ENCODE measurements around the gene DDX11. TPM values are rescaled to one million over a fixed set of nuclear protein-coding genes. Genes with fewer than 3 reads are reported as not detected.
"Not testable (repeated sequence)": the region's sequence is repeated elsewhere in the genome, so short reads cannot be mapped to it uniquely, and the experiment has no call there.

Gene DDX11
- total RNA-seq, 1 donor from 2014 or later = 24.5 TPM

- H3K4me1 ChIP-seq (ENCODE audit: control insufficient read depth in 3 of 3, insufficient read depth in 3 of 3, low read length in 3 of 3); H3K9me3 ChIP-seq (ENCODE audit: control insufficient read depth in 3 of 3, low read length in 3 of 3); H3K27ac ChIP-seq (ENCODE audit: low read depth, low read length); H3K4me3 ChIP-seq (ENCODE audit: low read length in 3 of 3); H3K27me3 ChIP-seq (ENCODE audit: control insufficient read depth in 3 of 3, insufficient read depth in 3 of 3, low read length in 3 of 3); H3K9ac ChIP-seq (ENCODE audit: low read depth in 1 of 3, low read length in 3 of 3): not testable (repeated sequence)
- H3K36me3 ChIP-seq (ENCODE audit: control insufficient read depth in 3 of 3, insufficient read depth in 3 of 3, low read length in 3 of 3) = peaks cover 0 to 11% (median 3%) of the 10 kb centered on the region in 3 donors
Observed at GRCh38 chr12:31104773-31105172, 31.1 kb downstream of the DDX11 start.

GRCh38 chr12:31105668-31106067 lies 32.0 kb downstream of the DDX11 start:
- H3K9ac ChIP-seq (ENCODE audit: low read depth in 1 of 3, low read length in 3 of 3) = no peak overlapping the region
- H3K9me3 ChIP-seq (ENCODE audit: control insufficient read depth in 3 of 3, low read length in 3 of 3) = no peaks in the 10 kb centered on the region
- H3K27ac ChIP-seq (ENCODE audit: low read depth, low read length) = no peak overlapping the region
- H3K36me3 ChIP-seq (ENCODE audit: control insufficient read depth in 3 of 3, insufficient read depth in 3 of 3, low read length in 3 of 3) = peaks cover 0 to 10% (median 3%) of the 10 kb centered on the region in 3 donors
- peaks cover 0 to 5% (median 3%) of the 10 kb centered on the region in 3 donors for H3K4me1 ChIP-seq (ENCODE audit: control insufficient read depth in 3 of 3, insufficient read depth in 3 of 3, low read length in 3 of 3)
- H3K27me3 ChIP-seq (ENCODE audit: control insufficient read depth in 3 of 3, insufficient read depth in 3 of 3, low read length in 3 of 3) = no peaks in the 10 kb centered on the region
- H3K4me3 ChIP-seq (ENCODE audit: low read length in 3 of 3) = no peak overlapping the region

- Histone ChIP-seq H3K4me1 (ENCODE audit: control insufficient read depth in 3 of 3, insufficient read depth in 3 of 3, low read length in 3 of 3) (peaks cover 0 to 5% (median 3%) of the 10 kb centered on the region in 3 donors), H3K27me3 (ENCODE audit: control insufficient read depth in 3 of 3, insufficient read depth in 3 of 3, low read length in 3 of 3) (no peaks in the 10 kb centered on the region), H3K4me3 (ENCODE audit: low read length in 3 of 3) (no peak overlapping the region), H3K27ac (ENCODE audit: low read depth, low read length) (no peak overlapping the region), H3K9ac (ENCODE audit: low read depth in 1 of 3, low read length in 3 of 3) (no peak overlapping the region), H3K36me3 (ENCODE audit: control insufficient read depth in 3 of 3, insufficient read depth in 3 of 3, low read length in 3 of 3) (peaks cover 0 to 7% (median 3%) of the 10 kb centered on the region in 3 donors), H3K9me3 (ENCODE audit: control insufficient read depth in 3 of 3, low read length in 3 of 3) (no peaks in the 10 kb centered on the region)
Observed at GRCh38 chr12:31106101-31106803, 32.6 kb downstream of the DDX11 start.

- H3K9ac ChIP-seq (ENCODE audit: low read depth in 1 of 3, low read length in 3 of 3); H3K36me3 ChIP-seq (ENCODE audit: control insufficient read depth in 3 of 3, insufficient read depth in 3 of 3, low read length in 3 of 3); H3K9me3 ChIP-seq (ENCODE audit: control insufficient read depth in 3 of 3, low read length in 3 of 3); H3K27me3 ChIP-seq (ENCODE audit: control insufficient read depth in 3 of 3, insufficient read depth in 3 of 3, low read length in 3 of 3); H3K4me3 ChIP-seq (ENCODE audit: low read length in 3 of 3); H3K27ac ChIP-seq (ENCODE audit: low read depth, low read length); H3K4me1 ChIP-seq (ENCODE audit: control insufficient read depth in 3 of 3, insufficient read depth in 3 of 3, low read length in 3 of 3): not testable (repeated sequence)
Observed at GRCh38 chr12:31109773-31110172, 36.1 kb downstream of the DDX11 start.

GRCh38 chr12:31110263-31110662 lies 36.6 kb downstream of the DDX11 start:
- H3K27me3 ChIP-seq (ENCODE audit: control insufficient read depth in 3 of 3, insufficient read depth in 3 of 3, low read length in 3 of 3); H3K36me3 ChIP-seq (ENCODE audit: control insufficient read depth in 3 of 3, insufficient read depth in 3 of 3, low read length in 3 of 3); H3K27ac ChIP-seq (ENCODE audit: low read depth, low read length); H3K9ac ChIP-seq (ENCODE audit: low read depth in 1 of 3, low read length in 3 of 3); H3K9me3 ChIP-seq (ENCODE audit: control insufficient read depth in 3 of 3, low read length in 3 of 3); H3K4me1 ChIP-seq (ENCODE audit: control insufficient read depth in 3 of 3, insufficient read depth in 3 of 3, low read length in 3 of 3); H3K4me3 ChIP-seq (ENCODE audit: low read length in 3 of 3): not testable (repeated sequence)

- Histone ChIP-seq H3K27me3 (ENCODE audit: control insufficient read depth in 3 of 3, insufficient read depth in 3 of 3, low read length in 3 of 3) (peaks cover 14 to 30% (median 21%) of the 10 kb centered on the region in 3 donors), H3K4me1 (ENCODE audit: control insufficient read depth in 3 of 3, insufficient read depth in 3 of 3, low read length in 3 of 3) (peaks cover 13 to 21% (median 19%) of the 10 kb centered on the region in 3 donors)
- H3K9ac ChIP-seq (ENCODE audit: low read depth in 1 of 3, low read length in 3 of 3); H3K36me3 ChIP-seq (ENCODE audit: control insufficient read depth in 3 of 3, insufficient read depth in 3 of 3, low read length in 3 of 3); H3K4me3 ChIP-seq (ENCODE audit: low read length in 3 of 3); H3K27ac ChIP-seq (ENCODE audit: low read depth, low read length); H3K9me3 ChIP-seq (ENCODE audit: control insufficient read depth in 3 of 3, low read length in 3 of 3): not testable (repeated sequence)
Observed at GRCh38 chr12:31115092-31115601, 41.5 kb downstream of the DDX11 start.

- H3K9ac ChIP-seq (ENCODE audit: low read depth in 1 of 3, low read length in 3 of 3) = not testable (repeated sequence)
Observed at GRCh38 chr12:31116846-31117202, 43.2 kb downstream of the DDX11 start.

GRCh38 chr12:31117203-31118011 lies 43.7 kb downstream of the DDX11 start:
- H3K4me3 ChIP-seq (ENCODE audit: low read length in 3 of 3) = peak overlapping the region; percentile 55 to 65 (median 56)
- H3K9ac ChIP-seq (ENCODE audit: low read depth in 1 of 3, low read length in 3 of 3) = peak overlapping the region; percentile 16 to 45 (median 43)
- H3K27ac ChIP-seq (ENCODE audit: low read depth, low read length) = no peak overlapping the region
- H3K9me3 ChIP-seq (ENCODE audit: control insufficient read depth in 3 of 3, low read length in 3 of 3) = no peaks in the 10 kb centered on the region
- H3K36me3 ChIP-seq (ENCODE audit: control insufficient read depth in 3 of 3, insufficient read depth in 3 of 3, low read length in 3 of 3) = no peaks in the 10 kb centered on the region
- peaks cover 13 to 21% (median 19%) of the 10 kb centered on the region in 3 donors for H3K4me1 ChIP-seq (ENCODE audit: control insufficient read depth in 3 of 3, insufficient read depth in 3 of 3, low read length in 3 of 3)
- peaks cover 14 to 30% (median 21%) of the 10 kb centered on the region in 3 donors for H3K27me3 ChIP-seq (ENCODE audit: control insufficient read depth in 3 of 3, insufficient read depth in 3 of 3, low read length in 3 of 3)

More at GRCh38 chr12:31116846-31117202, 43.2 kb downstream of the DDX11 start:
- not testable (repeated sequence) for H3K36me3 ChIP-seq (ENCODE audit: control insufficient read depth in 3 of 3, insufficient read depth in 3 of 3, low read length in 3 of 3); H3K9me3 ChIP-seq (ENCODE audit: control insufficient read depth in 3 of 3, low read length in 3 of 3); H3K27ac ChIP-seq (ENCODE audit: low read depth, low read length)
- peak overlapping the region in 2 of 3 donors; percentile 55 to 65 for H3K4me3 ChIP-seq (ENCODE audit: low read length in 3 of 3)
- H3K4me1 ChIP-seq (ENCODE audit: control insufficient read depth in 3 of 3, insufficient read depth in 3 of 3, low read length in 3 of 3) = peaks cover 13 to 21% (median 19%) of the 10 kb centered on the region in 3 donors
- H3K27me3 ChIP-seq (ENCODE audit: control insufficient read depth in 3 of 3, insufficient read depth in 3 of 3, low read length in 3 of 3) = peaks cover 14 to 30% (median 21%) of the 10 kb centered on the region in 3 donors

GRCh38 chr12:31118347-31119191 lies 44.9 kb downstream of the DDX11 start:
- H3K36me3 ChIP-seq (ENCODE audit: control insufficient read depth in 3 of 3, insufficient read depth in 3 of 3, low read length in 3 of 3) = no peaks in the 10 kb centered on the region
- peak overlapping the region; percentile 2 to 45 (median 40) for H3K4me3 ChIP-seq (ENCODE audit: low read length in 3 of 3)
- H3K27me3 ChIP-seq (ENCODE audit: control insufficient read depth in 3 of 3, insufficient read depth in 3 of 3, low read length in 3 of 3) = peaks cover 14 to 30% (median 21%) of the 10 kb centered on the region in 3 donors
- peaks cover 13 to 21% (median 19%) of the 10 kb centered on the region in 3 donors for H3K4me1 ChIP-seq (ENCODE audit: control insufficient read depth in 3 of 3, insufficient read depth in 3 of 3, low read length in 3 of 3)
- no peaks in the 10 kb centered on the region for H3K9me3 ChIP-seq (ENCODE audit: control insufficient read depth in 3 of 3, low read length in 3 of 3)
- peak overlapping the region in 1 of 3 donors; percentile 25 for H3K9ac ChIP-seq (ENCODE audit: low read depth in 1 of 3, low read length in 3 of 3)
- H3K27ac ChIP-seq (ENCODE audit: low read depth, low read length) = no peak overlapping the region
